Measurements from ENCODE around the gene SGO1. TPM values are rescaled to one million over a fixed set of nuclear protein-coding genes. Genes with fewer than 3 reads are reported as not detected.

Gene SGO1
- polyA plus RNA-seq, 3 donors, result 0.06 to 0.45 (median 0.12) TPM

DNA sequence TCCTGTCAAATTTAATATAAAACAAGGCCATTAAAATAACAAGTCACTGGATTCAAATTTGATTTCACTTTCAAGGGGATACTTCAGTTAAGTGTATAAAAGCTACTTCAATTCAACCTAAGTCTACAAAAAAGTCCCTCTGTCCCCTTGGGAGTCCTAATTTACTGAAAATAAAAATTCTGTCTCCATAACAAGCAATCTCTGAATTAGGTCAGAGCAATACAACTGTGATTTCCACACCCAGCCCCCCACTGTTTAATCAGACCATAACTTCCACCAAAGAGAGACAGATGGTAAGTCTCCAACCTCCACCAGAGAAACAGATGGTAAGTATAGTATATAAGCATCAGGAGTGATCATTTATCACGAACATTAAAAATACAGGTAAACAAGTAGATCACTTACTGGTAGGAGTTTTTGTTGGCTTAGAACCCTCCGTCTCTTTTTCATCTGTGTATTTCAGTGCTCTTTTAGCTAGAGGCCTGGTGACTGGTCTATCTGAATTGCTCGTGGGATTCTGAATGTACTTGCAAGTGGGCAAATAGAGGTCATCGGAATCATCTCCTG, 12.1 kb downstream of the SGO1 start:
- WGBS, 3 donors, result 89 to 95% (median 92%) methylated on average over 4 of the region's 4 CpGs
- no peak overlapping the region for H3K27ac ChIP-seq (ENCODE audit: low read depth, low read length)

DNA sequence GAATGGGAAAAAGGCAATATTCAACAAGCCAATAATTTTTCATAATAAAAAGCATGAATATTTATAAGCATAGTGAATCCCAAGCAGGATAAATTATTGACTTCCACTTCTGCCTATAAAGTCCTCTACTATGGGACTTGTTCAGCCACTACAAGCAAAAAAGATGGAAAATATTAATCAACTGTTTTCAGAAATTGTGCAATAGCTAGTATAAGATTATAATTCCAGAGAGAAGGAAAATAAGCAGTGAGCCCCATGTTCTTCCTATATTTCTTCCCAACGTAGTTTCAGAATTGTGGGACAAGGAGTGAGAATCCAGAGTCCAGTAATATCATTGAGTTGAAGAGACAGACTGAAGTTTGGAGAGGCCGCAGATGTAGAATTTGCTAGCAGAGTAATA, 24.3 kb downstream of the SGO1 start:
- H3K27ac ChIP-seq (ENCODE audit: low read depth, low read length), result no peak overlapping the region
- 96 to 99% (median 97%) methylated on average over 2 of the region's 2 CpGs for WGBS, 3 donors

DNA sequence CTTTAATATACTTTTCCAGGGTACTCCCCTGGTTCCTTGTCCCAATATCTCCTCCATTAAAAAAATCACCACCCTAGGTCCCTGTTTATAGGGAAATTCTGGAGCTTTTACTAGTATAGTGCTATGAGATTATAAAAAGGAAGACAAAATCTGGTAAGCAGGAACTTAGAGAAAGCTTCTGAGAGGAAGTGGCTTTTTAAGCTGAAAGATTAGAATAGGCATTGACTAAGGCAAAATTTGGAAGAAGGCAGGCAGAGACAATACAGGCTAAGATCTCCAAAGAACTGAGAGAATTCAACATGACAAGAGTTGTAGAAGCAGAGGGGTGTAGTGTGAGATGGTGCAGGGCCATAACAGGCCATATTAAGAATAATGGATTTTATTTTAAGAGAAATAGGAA, 25.8 kb downstream of the SGO1 start:
- H3K27ac ChIP-seq (ENCODE audit: low read depth, low read length), result no peak overlapping the region

DNA sequence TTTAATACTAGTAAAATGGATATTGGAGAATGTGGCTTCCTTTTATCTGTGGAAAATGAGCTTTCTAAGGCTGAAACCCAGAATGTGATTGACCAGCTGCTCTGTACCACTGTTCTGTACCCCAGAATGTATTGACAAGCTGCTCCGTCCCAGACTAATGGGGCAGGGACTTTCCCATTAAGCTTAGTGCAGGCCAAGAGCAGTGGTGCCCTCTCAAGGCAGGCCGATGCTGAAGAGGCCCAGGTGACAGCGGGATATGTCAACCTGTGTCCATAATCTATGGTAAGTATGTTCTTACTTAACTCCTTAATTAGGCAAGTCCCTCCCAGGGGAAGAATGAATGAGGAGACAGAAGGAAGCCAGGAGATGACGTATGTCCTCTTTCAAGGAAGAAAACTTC, 31.1 kb downstream of the SGO1 start:
- no peak overlapping the region for H3K27ac ChIP-seq (ENCODE audit: low read depth, low read length)

DNA sequence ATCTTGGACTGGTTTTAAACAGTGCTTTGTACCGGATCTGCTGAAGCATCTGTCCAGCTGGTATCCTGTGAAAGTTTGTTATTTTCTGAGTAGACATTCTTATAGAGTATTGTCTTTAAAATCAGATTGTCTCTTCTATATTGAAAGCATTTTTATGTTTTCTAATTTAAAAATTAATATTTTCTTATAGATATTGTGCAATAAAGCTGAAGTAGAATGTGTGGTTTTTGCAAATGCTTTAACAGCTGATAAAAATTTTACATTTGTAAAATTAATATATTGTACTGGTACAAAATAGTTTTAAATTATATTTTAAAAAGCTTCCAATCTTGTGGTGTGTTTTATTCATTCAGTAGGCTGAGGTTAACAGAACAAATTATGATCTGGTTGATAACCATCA, 31.9 kb downstream of the SGO1 start:
- no peak overlapping the region for H3K27ac ChIP-seq (ENCODE audit: low read depth, low read length)
- 98 to 100% (median 98%) methylated on average over 1 of the region's 1 CpG for WGBS, 3 donors

More for the DNA sequence above, 31.1 kb downstream of the SGO1 start:
- 91 to 92% (median 92%) methylated on average over 4 of the region's 4 CpGs for WGBS, 3 donors

DNA sequence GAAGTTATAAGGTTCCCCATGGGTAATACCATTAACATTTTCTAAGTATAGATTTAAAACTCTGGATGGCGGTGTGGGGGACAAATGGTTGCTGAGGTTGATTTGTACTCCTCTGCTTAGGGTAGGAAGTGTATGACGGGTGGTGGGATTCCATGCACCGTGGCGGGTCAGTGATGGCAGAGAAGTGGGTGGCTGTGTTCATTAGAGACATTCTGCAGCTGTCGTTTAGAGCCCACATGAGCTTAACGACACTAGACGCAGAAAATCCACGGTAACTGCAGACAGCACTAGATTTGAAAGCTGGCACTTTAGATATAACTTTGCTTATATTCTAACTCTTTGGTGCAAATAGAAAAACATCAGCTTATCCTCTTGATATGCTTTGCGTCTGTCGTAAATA, 37.5 kb downstream of the SGO1 start:
- H3K27ac ChIP-seq (ENCODE audit: low read depth, low read length), result no peak overlapping the region
- WGBS, 3 donors, result 90 to 93% (median 91%) methylated on average over 10 of the region's 10 CpGs

DNA sequence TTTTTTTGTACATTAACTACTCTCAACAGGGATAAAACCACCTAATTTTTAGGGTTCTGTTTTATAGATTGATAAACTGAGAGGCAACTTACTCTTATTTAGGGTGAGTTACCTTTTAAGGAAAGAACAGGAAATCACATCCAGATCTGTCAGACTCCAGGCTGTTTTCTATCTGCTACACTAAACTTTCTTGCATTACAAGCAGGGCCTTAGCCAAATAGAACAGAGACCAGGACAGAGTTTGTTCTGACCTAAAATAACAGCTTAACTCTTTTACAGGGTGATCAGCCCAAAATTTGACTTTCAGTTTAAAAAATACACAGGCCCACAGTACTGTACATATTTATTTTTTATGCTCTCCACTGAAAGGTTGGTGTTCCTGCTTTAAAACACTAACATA, 38.6 kb downstream of the SGO1 start:
- no peak overlapping the region for H3K27ac ChIP-seq (ENCODE audit: low read depth, low read length)

DNA sequence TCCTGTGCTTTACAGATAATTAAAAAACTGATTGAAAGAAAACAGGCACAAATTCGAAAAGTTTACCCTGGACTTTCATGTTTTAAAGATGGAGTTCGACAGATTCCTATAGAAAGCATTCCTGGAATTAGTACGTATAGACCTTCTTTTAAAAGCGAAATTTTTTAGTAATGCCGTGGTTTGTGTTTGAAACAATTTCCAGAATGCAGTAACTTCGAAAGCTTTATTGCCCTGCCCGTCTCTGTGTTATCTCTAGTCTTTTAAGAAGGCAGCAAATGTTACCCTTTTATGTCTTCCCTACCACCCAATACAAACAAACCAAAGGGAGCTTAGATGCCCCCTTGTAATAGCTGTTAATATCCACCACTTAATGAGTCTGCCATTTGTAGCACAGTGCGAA, 39.7 kb downstream of the SGO1 start:
- WGBS, 3 donors, result 86 to 93% (median 93%) methylated on average over 8 of the region's 8 CpGs
- H3K27ac ChIP-seq (ENCODE audit: low read depth, low read length), result no peak overlapping the region

DNA sequence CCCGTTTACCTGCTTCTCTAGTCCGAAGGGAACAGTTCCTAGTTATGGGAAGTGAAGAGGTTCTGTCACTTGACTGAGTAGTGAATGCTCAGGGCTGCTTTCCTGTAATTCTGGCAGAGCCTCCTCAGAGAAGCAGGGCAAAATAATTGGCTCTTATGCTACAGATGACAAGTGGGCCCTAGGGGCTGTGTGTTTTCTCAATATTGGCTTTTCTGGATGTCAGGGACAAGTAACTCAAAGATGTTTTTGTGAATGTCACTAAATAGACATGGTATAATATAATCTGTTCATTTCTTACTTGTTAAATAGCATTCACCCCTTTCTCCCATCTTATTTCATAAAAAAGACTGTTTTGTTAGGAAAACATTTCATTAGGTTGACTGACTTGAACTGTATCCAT, 40.1 kb downstream of the SGO1 start:
- WGBS, 3 donors, result 88 to 93% (median 91%) methylated on average over 2 of the region's 2 CpGs
- H3K27ac ChIP-seq (ENCODE audit: low read depth, low read length), result no peak overlapping the region

DNA sequence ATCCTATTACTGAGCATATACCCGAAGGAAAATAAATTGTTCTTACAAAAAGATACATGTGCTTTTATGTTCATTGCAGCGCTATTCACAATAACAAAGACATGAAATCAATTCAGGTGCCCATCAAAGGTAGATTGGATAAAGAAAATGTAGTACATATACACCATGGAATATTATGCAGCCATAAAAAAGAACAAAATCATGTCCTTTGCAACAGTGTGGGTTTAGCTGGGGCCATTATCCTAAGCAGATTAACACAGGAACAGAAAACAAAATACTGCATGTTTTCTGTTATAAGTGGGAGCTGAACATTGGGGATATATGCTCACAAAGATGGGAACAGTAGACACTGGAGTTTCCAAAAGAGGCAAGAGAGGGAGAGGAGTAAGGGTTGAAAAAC, 42.5 kb downstream of the SGO1 start:
- WGBS, 3 donors, result 97 to 100% (median 97%) methylated on average over 2 of the region's 2 CpGs
- no peak overlapping the region for H3K27ac ChIP-seq (ENCODE audit: low read depth, low read length)

DNA sequence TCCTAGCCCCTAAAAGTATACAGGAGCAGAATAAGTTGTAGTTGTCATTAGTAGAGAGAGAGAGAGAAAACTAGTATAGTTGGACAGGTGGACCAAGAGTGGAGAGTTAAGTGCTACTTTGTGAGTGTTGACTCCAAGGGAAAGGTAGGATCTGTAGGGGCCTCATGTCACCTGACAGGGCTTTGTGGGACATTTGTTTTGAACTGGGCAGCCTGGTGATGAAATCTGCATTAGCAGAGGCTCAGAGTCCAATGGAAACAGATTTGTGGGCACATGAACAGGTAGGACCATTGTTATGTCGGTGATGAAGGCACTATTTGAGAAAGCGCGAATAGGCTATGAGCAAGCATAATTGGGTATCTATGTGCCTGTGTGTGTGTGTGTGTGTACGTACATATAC, 43.5 kb downstream of the SGO1 start:
- H3K27ac ChIP-seq (ENCODE audit: low read depth, low read length), result no peak overlapping the region
- 95 to 99% (median 98%) methylated on average over 4 of the region's 4 CpGs for WGBS, 3 donors

DNA sequence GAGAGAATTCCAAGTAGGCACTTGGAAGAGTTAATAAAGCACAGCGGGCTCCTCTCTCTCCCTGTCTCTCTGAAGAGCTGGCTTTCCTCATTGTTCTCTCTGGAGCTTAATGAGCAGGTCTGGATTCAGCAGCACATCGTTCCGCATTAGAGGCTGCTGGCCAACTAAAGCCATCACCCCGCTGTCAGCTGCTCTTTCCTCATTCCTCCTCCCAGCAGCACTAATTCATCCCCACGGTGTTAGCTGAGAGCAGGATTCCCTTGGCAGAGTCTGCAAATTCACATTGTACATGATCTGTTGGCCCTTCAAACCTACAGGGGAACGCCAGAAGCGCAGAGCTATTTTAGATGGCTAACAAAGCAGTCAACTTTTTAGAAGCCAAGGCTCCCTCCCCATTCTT, 44.2 kb downstream of the SGO1 start:
- 56 to 62% (median 56%) methylated on average over 7 of the region's 7 CpGs for WGBS, 3 donors
- no peak overlapping the region for H3K27ac ChIP-seq (ENCODE audit: low read depth, low read length)

DNA sequence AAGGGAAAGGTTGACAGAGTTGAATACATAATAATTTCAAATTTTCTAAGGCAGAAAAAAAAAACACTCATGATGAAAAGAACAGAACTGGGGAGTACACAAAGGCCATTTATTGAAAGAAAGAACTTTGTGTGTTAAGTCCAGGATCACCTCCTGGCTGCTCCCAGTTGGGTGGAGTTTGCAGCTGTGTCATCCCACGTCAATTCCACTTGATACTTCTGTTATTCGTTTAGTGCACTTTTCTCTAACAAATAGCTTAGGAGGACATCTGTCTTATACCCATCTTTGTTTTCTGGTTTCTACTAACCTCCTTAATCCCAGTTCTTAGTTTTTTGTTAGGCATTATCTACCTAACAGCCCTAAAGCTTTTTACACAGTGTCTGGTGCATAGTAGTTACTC, 44.7 kb downstream of the SGO1 start:
- H3K27ac ChIP-seq (ENCODE audit: low read depth, low read length), result no peak overlapping the region
- WGBS, 3 donors, result 53 to 58% (median 57%) methylated on average over 2 of the region's 2 CpGs

DNA sequence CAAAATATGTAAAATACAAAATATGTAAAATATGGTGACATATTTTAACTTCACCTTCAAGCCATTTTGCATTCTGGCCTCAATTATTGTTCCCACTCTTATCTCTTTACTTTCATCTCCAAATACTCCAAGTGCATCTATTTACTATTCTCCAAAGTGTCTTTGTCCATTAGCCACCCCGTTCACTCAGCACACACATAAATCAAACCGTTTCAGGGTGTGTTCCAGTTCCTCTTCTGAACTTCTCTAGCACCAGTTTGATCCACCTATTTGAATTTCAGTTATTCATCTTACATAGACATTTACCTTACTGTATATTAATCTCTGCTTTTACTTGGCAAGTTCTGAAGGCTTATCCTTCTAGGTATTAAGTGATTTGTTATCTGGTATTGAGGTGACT, 45.1 kb downstream of the SGO1 start:
- H3K27ac ChIP-seq (ENCODE audit: low read depth, low read length), result no peak overlapping the region
- 49 to 70% (median 66%) methylated on average over 2 of the region's 2 CpGs for WGBS, 3 donors

DNA sequence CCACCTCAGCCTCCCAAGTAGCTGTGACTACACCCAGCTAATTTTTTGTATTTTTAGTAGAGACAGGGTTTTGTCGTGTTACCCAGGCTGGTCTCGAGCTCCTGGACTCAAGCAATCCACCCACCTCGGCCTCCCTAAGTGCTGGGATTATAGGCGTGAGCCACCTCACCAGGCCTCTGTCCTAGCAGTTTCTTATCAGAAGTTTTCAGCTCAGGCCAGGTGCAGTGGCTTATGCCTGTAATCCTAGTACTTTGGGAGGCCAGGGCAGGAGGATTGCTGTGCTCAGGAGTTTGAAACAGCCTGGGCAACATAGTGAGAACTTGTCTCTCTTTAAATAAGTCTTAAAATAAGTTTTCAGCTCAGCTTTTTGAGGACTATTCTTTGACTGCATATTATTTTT, 48.4 kb downstream of the SGO1 start:
- H3K27ac ChIP-seq (ENCODE audit: low read depth, low read length), result no peak overlapping the region
- 80 to 88% (median 83%) methylated on average over 4 of the region's 4 CpGs for WGBS, 3 donors

DNA sequence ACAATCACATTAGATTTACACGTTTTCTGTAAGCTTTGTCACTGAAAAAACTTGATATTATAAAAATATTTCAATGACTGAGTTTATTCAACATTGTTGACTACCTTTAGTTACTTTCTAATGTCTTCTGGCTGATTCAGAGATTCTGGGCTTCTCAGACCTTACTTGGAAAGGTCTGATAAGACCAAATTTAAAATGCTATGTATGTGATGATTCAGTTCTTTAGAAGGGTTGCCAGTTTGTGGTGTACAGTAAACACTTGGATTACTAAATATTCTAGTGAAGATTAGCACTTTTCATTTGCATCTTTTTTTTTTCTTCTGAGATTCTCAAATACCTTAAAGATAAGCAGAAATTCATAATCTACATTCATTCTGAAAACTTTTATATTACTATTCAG, 49.8 kb downstream of the SGO1 start:
- H3K27ac ChIP-seq (ENCODE audit: low read depth, low read length), result no peak overlapping the region
- WGBS, 3 donors, result 81 to 98% (median 90%) methylated on average over 1 of the region's 1 CpG

DNA sequence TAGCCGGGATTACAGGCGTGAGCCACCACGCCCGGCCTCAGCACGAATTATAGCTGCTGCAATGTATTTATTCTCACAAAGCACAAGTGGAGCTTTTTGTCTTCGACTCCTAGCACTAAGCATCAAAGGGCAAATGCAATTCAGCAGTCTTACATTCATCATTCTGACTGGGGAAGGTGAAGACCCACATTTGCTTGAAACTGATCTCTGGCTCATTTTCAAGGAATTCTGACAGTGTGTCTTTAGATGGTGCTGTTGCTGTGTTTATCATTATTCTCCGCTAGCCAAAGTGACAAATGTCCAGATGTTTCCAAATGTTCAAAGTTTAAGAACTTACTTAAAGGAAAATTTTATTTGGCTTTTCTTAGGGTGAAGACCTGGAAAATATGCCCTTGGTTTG, 55.9 kb downstream of the SGO1 start:
- no peak overlapping the region for H3K27ac ChIP-seq (ENCODE audit: low read depth, low read length)
- WGBS, 3 donors, result 80 to 89% (median 89%) methylated on average over 7 of the region's 7 CpGs

DNA sequence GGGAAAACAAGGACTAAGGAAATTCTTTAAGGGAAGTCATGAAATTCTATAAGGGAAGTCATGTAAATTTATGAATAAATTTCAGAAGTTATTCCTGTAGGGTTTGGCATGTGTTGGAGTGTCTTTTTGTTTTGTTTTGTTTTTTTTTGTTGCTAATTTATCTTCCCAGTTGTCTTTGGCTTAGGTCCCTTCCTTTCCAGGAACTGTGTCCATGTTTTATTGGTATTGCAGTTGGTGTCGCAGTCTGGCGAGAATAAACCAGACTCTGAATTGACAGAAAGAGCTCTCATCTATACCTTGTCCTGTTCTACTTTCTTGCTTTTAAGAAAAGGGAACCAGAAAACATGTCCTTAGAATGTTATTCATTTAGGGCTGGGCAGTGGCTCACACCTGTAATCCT, 57.6 kb downstream of the SGO1 start:
- 72 to 79% (median 74%) methylated on average over 2 of the region's 2 CpGs for WGBS, 3 donors
- no peak overlapping the region for H3K27ac ChIP-seq (ENCODE audit: low read depth, low read length)

DNA sequence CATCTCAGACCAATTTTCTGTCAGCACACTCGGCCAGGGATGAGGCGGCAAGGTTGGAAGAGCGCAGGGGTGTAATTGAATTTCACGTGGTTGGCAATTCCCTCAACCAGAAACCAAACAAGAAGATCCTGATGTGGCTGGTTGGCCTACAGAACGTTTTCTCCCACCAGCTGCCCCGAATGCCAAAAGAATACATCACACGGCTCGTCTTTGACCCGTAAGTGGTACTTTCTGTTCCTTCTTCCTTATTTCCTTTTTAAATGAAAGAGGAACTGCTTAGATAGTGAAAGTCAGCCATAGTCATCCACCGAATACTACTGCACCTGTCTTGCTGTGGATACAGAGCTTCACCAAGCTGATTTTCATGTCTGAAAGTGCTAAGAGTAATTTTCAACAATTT, 60.1 kb downstream of the SGO1 start:
- WGBS, 3 donors, result 66 to 91% (median 69%) methylated on average over 10 of the region's 10 CpGs
- no peak overlapping the region for H3K27ac ChIP-seq (ENCODE audit: low read depth, low read length)

DNA sequence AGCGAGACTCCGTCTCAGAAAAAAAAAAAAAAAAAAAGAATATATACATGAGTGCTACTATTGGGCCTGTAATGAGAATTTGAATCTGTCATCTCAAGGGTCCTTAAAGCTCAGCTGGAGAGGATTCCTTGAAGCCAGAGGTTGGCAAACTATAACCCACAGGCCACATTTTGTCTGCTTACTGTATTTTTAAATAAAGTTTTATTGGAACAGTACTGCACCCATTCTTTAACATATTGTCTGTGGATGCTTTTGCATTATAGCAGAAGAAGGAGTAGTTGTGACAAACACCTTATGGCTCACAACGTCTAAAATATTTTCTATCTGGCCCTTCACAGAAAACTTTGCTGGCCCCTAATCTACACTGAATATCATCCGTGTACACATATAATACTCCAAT, 60.7 kb downstream of the SGO1 start:
- H3K27ac ChIP-seq (ENCODE audit: low read depth, low read length), result no peak overlapping the region
- 85 to 94% (median 92%) methylated on average over 2 to 4 of the region's 4 CpGs for WGBS, 3 donors

DNA sequence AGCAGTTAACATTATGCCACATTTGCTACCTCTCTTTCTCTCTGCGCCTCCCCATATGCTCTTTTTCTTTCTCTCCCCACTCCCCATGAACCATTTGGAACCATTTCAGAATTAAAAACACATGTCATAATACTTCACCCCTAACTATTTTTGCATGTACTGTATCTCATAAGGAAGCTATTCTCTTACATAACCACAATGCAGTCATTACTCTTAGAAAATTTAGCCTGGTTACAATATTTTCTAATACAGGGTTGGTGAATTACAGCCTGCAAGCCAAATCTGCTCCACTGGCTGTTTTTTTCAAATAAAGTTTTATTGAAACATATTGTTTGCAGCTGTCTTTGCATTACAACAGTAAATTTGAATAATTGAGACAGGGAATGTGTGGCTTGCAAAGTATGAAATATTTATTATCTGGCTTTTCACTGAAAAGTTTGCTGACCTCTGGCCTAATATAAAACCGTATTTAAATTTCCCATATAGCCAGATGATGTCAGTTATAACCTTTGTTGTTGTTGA, 62.8 kb downstream of the SGO1 start:
- WGBS, 3 donors, result 86 to 96% (median 95%) methylated on average over 2 of the region's 2 CpGs
- H3K27ac ChIP-seq (ENCODE audit: low read depth, low read length), result no peak overlapping the region
